ENCODE results near the gene GLYATL3.

GLYATL3 gene

GRCh38 chr6:49497304-49497703 lies 2.4 kb upstream of the GLYATL3 start:
- Histone ChIP-seq H3K4me2 (ENCODE audit: low read length) (no peak overlapping the region), H3K27me3 (ENCODE audit: control insufficient read depth, insufficient read depth, low read length) (no peaks in the 10 kb centered on the region), H3K9me3 (ENCODE audit: control insufficient read depth, low read length) (no peaks in the 10 kb centered on the region), H3K36me3 (ENCODE audit: control insufficient read depth, insufficient read depth, low read length) (no peaks in the 10 kb centered on the region), H3K9ac (no peak overlapping the region), H2AFZ (no peak overlapping the region), H3K79me2 (no peaks in the 10 kb centered on the region), H3K27ac (no peak overlapping the region), H3K4me1 (no peaks in the 10 kb centered on the region), H3K4me3 (ENCODE audit: low read depth, low read length) (no peak overlapping the region)
- TF ChIP-seq, protein P1, sequence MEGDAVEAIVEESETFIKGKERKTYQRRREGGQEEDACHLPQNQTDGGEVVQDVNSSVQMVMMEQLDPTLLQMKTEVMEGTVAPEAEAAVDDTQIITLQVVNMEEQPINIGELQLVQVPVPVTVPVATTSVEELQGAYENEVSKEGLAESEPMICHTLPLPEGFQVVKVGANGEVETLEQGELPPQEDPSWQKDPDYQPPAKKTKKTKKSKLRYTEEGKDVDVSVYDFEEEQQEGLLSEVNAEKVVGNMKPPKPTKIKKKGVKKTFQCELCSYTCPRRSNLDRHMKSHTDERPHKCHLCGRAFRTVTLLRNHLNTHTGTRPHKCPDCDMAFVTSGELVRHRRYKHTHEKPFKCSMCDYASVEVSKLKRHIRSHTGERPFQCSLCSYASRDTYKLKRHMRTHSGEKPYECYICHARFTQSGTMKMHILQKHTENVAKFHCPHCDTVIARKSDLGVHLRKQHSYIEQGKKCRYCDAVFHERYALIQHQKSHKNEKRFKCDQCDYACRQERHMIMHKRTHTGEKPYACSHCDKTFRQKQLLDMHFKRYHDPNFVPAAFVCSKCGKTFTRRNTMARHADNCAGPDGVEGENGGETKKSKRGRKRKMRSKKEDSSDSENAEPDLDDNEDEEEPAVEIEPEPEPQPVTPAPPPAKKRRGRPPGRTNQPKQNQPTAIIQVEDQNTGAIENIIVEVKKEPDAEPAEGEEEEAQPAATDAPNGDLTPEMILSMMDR (IDR thresholded peaks at IDR 0.05): no peak

DNA sequence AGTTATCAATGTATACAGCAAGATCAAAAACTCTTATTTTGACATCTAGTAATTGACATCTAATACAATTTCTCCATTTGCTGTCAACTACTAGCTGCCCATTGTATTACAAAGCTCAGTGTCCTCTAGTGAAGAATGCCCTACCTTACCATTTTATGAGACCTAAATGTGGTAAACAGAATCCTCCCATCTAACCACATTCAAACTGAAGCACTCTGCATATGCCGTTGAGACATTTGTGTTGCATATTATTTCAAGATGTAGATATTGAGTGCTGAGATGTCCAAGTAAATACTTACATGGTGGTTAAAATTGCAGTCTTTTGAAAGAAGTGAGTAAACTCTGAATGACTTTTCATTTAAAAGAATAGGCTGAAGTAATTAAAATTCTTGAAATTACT lies 597 bp upstream of the GLYATL3 start:
- Histone ChIP-seq H2AFZ (no peak overlapping the region), H3K4me2 (ENCODE audit: low read length) (no peak overlapping the region), H3K4me3 (ENCODE audit: low read depth, low read length) (no peak overlapping the region), H3K36me3 (ENCODE audit: control insufficient read depth, insufficient read depth, low read length) (no peaks in the 10 kb centered on the region), H3K9ac (no peak overlapping the region), H3K9me3 (ENCODE audit: control insufficient read depth, low read length) (no peaks in the 10 kb centered on the region), H3K27ac (no peak overlapping the region), H3K79me2 (no peaks in the 10 kb centered on the region), H3K4me1 (no peaks in the 10 kb centered on the region), H3K27me3 (ENCODE audit: control insufficient read depth, insufficient read depth, low read length) (no peaks in the 10 kb centered on the region)
- TF ChIP-seq, protein P1 (IDR thresholded peaks at IDR 0.05): no peak

DNA sequence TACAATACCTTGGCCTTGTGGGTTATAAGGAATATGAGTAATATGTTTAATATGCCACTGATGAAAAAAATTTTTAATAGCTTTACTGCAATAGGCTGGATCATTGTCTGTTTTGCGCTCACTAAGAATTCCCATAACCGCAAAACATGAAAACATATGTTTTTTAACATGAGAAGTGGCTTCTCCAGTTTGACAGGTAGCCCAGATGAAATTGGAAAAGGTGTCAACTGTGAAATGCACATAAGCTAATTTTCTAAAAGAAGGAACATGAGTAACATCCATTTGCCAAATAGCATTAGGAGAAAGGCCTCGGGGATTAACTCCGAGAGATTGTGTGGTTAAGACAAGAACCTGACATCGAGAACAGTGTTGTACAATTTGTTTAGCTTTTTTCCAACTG lies 4.9 kb downstream of the GLYATL3 start:
- TF ChIP-seq, protein P1 (IDR thresholded peaks at IDR 0.05): no peak
- Histone ChIP-seq H3K27me3 (ENCODE audit: control insufficient read depth, insufficient read depth, low read length) (no peaks in the 10 kb centered on the region), H3K27ac (no peak overlapping the region), H3K4me1 (no peaks in the 10 kb centered on the region), H3K4me2 (ENCODE audit: low read length) (no peak overlapping the region), H3K9ac (no peak overlapping the region), H2AFZ (no peak overlapping the region), H3K36me3 (ENCODE audit: control insufficient read depth, insufficient read depth, low read length) (no peaks in the 10 kb centered on the region), H3K4me3 (ENCODE audit: low read depth, low read length) (no peak overlapping the region), H3K79me2 (no peaks in the 10 kb centered on the region), H3K9me3 (ENCODE audit: control insufficient read depth, low read length) (no peaks in the 10 kb centered on the region)

GRCh38 chr6:49506569-49507111 lies 6.9 kb downstream of the GLYATL3 start:
- Histone ChIP-seq H2AFZ (no peak overlapping the region), H3K4me1 (no peaks in the 10 kb centered on the region), H3K4me2 (ENCODE audit: low read length) (no peak overlapping the region), H3K27ac (no peak overlapping the region), H3K9me3 (ENCODE audit: control insufficient read depth, low read length) (no peaks in the 10 kb centered on the region), H3K4me3 (ENCODE audit: low read depth, low read length) (no peak overlapping the region), H3K9ac (no peak overlapping the region), H3K79me2 (no peaks in the 10 kb centered on the region), H3K36me3 (ENCODE audit: control insufficient read depth, insufficient read depth, low read length) (no peaks in the 10 kb centered on the region), H3K27me3 (ENCODE audit: control insufficient read depth, insufficient read depth, low read length) (no peaks in the 10 kb centered on the region)
- TF ChIP-seq, protein P1 (IDR thresholded peaks at IDR 0.05): no peak

DNA sequence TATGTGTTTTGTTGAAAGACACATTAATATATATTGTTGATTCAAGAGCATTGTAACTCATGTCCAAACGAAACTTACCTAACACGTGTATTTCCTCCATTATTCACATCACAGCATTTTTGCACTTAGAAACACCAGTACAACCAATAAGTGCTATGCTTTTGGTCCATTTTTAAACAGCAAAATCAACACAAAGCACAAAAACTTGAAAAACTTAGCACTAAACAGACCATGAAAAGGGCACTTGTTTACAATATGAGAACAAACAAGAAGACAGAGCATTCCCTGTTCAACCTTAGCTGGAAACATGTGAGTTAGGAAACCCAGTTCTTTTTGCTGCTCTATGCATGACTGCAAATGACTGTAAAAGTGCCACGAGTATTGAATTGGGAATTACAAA lies 9.6 kb downstream of the GLYATL3 start:
- Histone ChIP-seq H3K79me2 (no peaks in the 10 kb centered on the region), H3K4me1 (no peaks in the 10 kb centered on the region), H3K9ac (no peak overlapping the region), H3K9me3 (ENCODE audit: control insufficient read depth, low read length) (no peaks in the 10 kb centered on the region), H3K36me3 (ENCODE audit: control insufficient read depth, insufficient read depth, low read length) (no peaks in the 10 kb centered on the region), H3K4me2 (ENCODE audit: low read length) (no peak overlapping the region), H3K4me3 (ENCODE audit: low read depth, low read length) (no peak overlapping the region), H3K27me3 (ENCODE audit: control insufficient read depth, insufficient read depth, low read length) (no peaks in the 10 kb centered on the region), H3K27ac (no peak overlapping the region), H2AFZ (no peak overlapping the region)
- TF ChIP-seq, protein P1 (IDR thresholded peaks at IDR 0.05): no peak

All from parathyroid adenoma (tissue), 2 donors.